Stimulated activated effector memory CD8-positive, alpha-beta T cell treated with anti-CD3 and anti-CD28 coated beads, Interleukin-12 subunit alpha, Interleukin-12 subunit beta, amount 100 ng/mL, for 72 hours (primary cell): Measurements from ENCODE around the gene GCN1.
"Not testable (repeated sequence)": the region's sequence is repeated elsewhere in the genome, so short reads cannot be mapped to it uniquely, and the experiment has no call there.

Source experiments
- ATAC-seq: fragments of 150-1000 bp; cut with Tn5 transposase; 2 replicates; pipeline ENCODE4 v1.10.0; 2021
- DNase-seq, 2 donors: peaks; one replicate each; pipeline ENCODE4 v3.0.0; 2021 to 2022; ENCODE audit warnings: low spot score in 2 of 2
- H3K27ac Mint-ChIP-seq: one replicate; pipeline ENCODE4 v1.8.0; 2022; ENCODE audit warnings: mild to moderate bottlenecking, mixed read lengths
- H3K36me3 Mint-ChIP-seq: one replicate; pipeline ENCODE4 v1.8.0; 2022; ENCODE audit warnings: mild to moderate bottlenecking, mixed read lengths
- H3K4me1 Mint-ChIP-seq: one replicate; pipeline ENCODE4 v1.8.0; 2022; ENCODE audit warnings: mixed read lengths
- H3K4me3 Mint-ChIP-seq: one replicate; pipeline ENCODE4 v1.8.0; 2022; ENCODE audit warnings: mild to moderate bottlenecking, mixed read lengths
- H3K9me3 Mint-ChIP-seq: one replicate; pipeline ENCODE4 v1.8.0; 2022; ENCODE audit warnings: mixed read lengths

The GCN1 gene

GRCh38 chr12:120194534-120195395 lies at the start of gene GCN1:
GCN1 (minus strand) TSS chr12:120194715; CDS start chr12:120194697, 18 bp downstream.
- H3K4me1 Mint-ChIP-seq, result peaks cover 53% of the 10 kb centered on the region
- peak; percentile 93 to 95 for DNase-seq
- ATAC-seq, result peak; percentile 91
- peak within 1 kb of the TSS; percentile 100 for H3K27ac Mint-ChIP-seq
- no peaks in the 10 kb centered on the region for H3K9me3 Mint-ChIP-seq
- H3K36me3 Mint-ChIP-seq, result peaks cover 88% of the 10 kb centered on the region
- peak within 1 kb of the TSS; percentile 92 for H3K4me3 Mint-ChIP-seq

- no peaks in the 10 kb centered on the region for H3K36me3 Mint-ChIP-seq
- no peak overlapping the region for H3K4me3 Mint-ChIP-seq
- H3K4me1 Mint-ChIP-seq, result peaks cover 60% of the 10 kb centered on the region
- DNase-seq (no peak), ATAC-seq (no peak)
- no peak overlapping the region for H3K27ac Mint-ChIP-seq
- no peaks in the 10 kb centered on the region for H3K9me3 Mint-ChIP-seq
Measured at GRCh38 chr12:120242971-120243699, 48.6 kb upstream of the GCN1 start.

GRCh38 chr12:120242275-120242799 lies 47.8 kb upstream of the GCN1 start:
- H3K36me3 Mint-ChIP-seq, result no peaks in the 10 kb centered on the region
- no peak overlapping the region for H3K4me3 Mint-ChIP-seq
- H3K27ac Mint-ChIP-seq, result no peak overlapping the region
- no peak for DNase-seq
- peaks cover 60% of the 10 kb centered on the region for H3K4me1 Mint-ChIP-seq
- H3K9me3 Mint-ChIP-seq, result no peaks in the 10 kb centered on the region
- ATAC-seq, result no peak

GRCh38 chr12:120241561-120242274 lies 47.2 kb upstream of the GCN1 start:
- no peak overlapping the region for H3K4me3 Mint-ChIP-seq
- DNase-seq (no peak), ATAC-seq (no peak)
- H3K36me3 Mint-ChIP-seq, result no peaks in the 10 kb centered on the region
- H3K9me3 Mint-ChIP-seq, result no peaks in the 10 kb centered on the region
- H3K4me1 Mint-ChIP-seq, result peaks cover 57% of the 10 kb centered on the region
- peak overlapping the region; percentile 32 for H3K27ac Mint-ChIP-seq

- H3K4me1 Mint-ChIP-seq, result peaks cover 64% of the 10 kb centered on the region
- H3K27ac Mint-ChIP-seq, result peak overlapping the region; percentile 32
- ATAC-seq, result no peak
- no peaks in the 10 kb centered on the region for H3K9me3 Mint-ChIP-seq
- no peak overlapping the region for H3K4me3 Mint-ChIP-seq
- DNase-seq, result no peak
- H3K36me3 Mint-ChIP-seq, result no peaks in the 10 kb centered on the region
Measured at GRCh38 chr12:120240495-120240833, 45.9 kb upstream of the GCN1 start.

- no peak for DNase-seq
- Mint-ChIP-seq H3K4me3 (no peak overlapping the region), H3K36me3 (no peaks in the 10 kb centered on the region), H3K9me3 (no peaks in the 10 kb centered on the region), H3K4me1 (peaks cover 65% of the 10 kb centered on the region), H3K27ac (peak overlapping the region; percentile 32)
- ATAC-seq, result no peak
Measured at GRCh38 chr12:120239776-120240494, 45.4 kb upstream of the GCN1 start.

GRCh38 chr12:120238839-120239445 lies 44.4 kb upstream of the GCN1 start:
- Mint-ChIP-seq H3K9me3 (no peaks in the 10 kb centered on the region), H3K36me3 (no peaks in the 10 kb centered on the region), H3K4me1 (peaks cover 67% of the 10 kb centered on the region), H3K27ac (no peak overlapping the region), H3K4me3 (no peak overlapping the region)
- no peak for DNase-seq
- no peak for ATAC-seq

GRCh38 chr12:120238217-120238616 lies 43.7 kb upstream of the GCN1 start:
- no peaks in the 10 kb centered on the region for H3K36me3 Mint-ChIP-seq
- H3K27ac Mint-ChIP-seq, result peak overlapping the region; percentile 74
- ATAC-seq (no peak), DNase-seq (no peak)
- H3K4me1 Mint-ChIP-seq, result peaks cover 70% of the 10 kb centered on the region
- no peaks in the 10 kb centered on the region for H3K9me3 Mint-ChIP-seq
- no peak overlapping the region for H3K4me3 Mint-ChIP-seq

GRCh38 chr12:120237360-120238171 lies 43.1 kb upstream of the GCN1 start:
- H3K4me3 Mint-ChIP-seq, result no peak overlapping the region
- no peaks in the 10 kb centered on the region for H3K36me3 Mint-ChIP-seq
- peaks cover 72% of the 10 kb centered on the region for H3K4me1 Mint-ChIP-seq
- no peak for DNase-seq
- ATAC-seq, result no peak
- H3K27ac Mint-ChIP-seq, result peak overlapping the region; percentile 74
- no peaks in the 10 kb centered on the region for H3K9me3 Mint-ChIP-seq

GRCh38 chr12:120236809-120237208 lies 42.3 kb upstream of the GCN1 start:
- ATAC-seq, DNase-seq, H3K9me3 Mint-ChIP-seq, H3K4me3 Mint-ChIP-seq, H3K36me3 Mint-ChIP-seq: not testable (repeated sequence)
- Mint-ChIP-seq H3K27ac (peak overlapping the region; percentile 74), H3K4me1 (peaks cover 76% of the 10 kb centered on the region)

GRCh38 chr12:120235369-120236323 lies 41.1 kb upstream of the GCN1 start:
- no peaks in the 10 kb centered on the region for H3K36me3 Mint-ChIP-seq
- no peaks in the 10 kb centered on the region for H3K9me3 Mint-ChIP-seq
- DNase-seq (no peak), ATAC-seq (no peak)
- H3K27ac Mint-ChIP-seq, result peak overlapping the region; percentile 53
- peaks cover 76% of the 10 kb centered on the region for H3K4me1 Mint-ChIP-seq
- no peak overlapping the region for H3K4me3 Mint-ChIP-seq

GRCh38 chr12:120234643-120235368 lies 40.3 kb upstream of the GCN1 start:
- no peak overlapping the region for H3K4me3 Mint-ChIP-seq

More at GRCh38 chr12:120234643-120235368, 40.3 kb upstream of the GCN1 start:
- Mint-ChIP-seq H3K4me1 (peaks cover 77% of the 10 kb centered on the region), H3K9me3 (no peaks in the 10 kb centered on the region), H3K27ac (peak overlapping the region; percentile 53), H3K36me3 (no peaks in the 10 kb centered on the region)
- ATAC-seq (no peak), DNase-seq (no peak)
